22Rv1 (cell line): ENCODE results near the gene CARD11.

Experiments
- H3K27ac ChIP-seq: fragments of 450-650 bp; 2 replicates; pipeline ENCODE4 v1.5.1; 2017
- CTCF ChIP-seq: fragments of 450-650 bp; IDR thresholded peaks from 2 replicates; pipeline ENCODE4 v1.5.1; 2017; ENCODE audit warnings: mild to moderate bottlenecking
- ZFX ChIP-seq: fragments of 450-650 bp; IDR thresholded peaks from 2 replicates; pipeline ENCODE4 v1.6.1; 2017; ENCODE audit warnings: antibody characterized with exemption, borderline replicate concordance

Gene CARD11

DNA sequence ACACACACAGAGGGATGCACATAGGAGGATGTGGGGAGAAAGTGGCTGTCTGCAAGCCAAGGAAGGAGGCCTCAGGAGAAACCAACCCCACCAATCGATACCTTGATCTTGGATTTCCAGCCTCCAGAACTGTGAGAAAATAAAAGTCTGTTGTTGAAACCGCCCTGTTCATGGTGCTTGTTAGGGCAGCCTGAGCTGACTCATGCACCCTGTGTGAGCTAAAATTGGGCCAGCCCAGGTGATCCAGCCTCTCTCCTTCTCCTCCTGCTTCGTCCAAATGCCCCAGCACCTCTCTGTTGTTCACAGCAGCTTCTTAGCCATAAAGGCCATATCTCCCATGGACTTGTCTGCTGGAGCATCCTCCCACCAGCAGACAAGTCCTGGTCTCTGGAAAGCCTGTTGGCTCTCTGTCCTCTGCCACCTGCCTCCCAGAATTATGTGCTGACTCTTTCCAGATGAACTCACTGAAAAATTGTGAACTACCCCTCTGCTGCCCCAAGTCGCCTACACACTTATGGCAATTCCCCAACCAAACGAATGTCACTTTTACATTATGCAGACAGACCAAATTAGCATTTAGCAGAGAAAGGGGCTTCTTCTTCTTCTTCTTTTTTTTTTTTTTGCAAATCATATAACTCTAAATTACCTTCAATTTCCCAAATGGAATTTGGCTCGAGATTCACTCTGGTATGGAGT is 30.2 kb upstream of the CARD11 start:
- no peak overlapping the region for H3K27ac ChIP-seq
- TF ChIP-seq ZFX (no peak), CTCF (no peak)

DNA sequence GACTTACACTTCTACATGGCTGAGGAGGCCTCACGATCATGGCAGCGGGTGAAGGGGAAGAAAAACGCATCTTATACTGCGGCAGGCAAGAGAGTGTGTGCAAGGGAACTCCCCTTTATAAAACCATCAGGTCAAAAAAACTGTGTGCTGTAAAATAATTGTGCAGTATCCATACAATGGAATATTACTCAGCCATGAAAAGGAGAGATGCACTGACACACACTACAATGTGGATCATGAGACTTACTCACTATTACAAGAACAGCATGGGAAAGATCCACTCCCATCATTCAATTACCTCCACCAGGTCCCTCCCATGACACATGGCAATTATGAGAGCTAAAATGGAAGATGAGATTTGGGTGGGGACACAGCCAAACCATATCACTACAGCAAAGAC is 27.2 kb upstream of the CARD11 start:
- TF ChIP-seq CTCF (no peak), ZFX (no peak)
- no peak overlapping the region for H3K27ac ChIP-seq

DNA sequence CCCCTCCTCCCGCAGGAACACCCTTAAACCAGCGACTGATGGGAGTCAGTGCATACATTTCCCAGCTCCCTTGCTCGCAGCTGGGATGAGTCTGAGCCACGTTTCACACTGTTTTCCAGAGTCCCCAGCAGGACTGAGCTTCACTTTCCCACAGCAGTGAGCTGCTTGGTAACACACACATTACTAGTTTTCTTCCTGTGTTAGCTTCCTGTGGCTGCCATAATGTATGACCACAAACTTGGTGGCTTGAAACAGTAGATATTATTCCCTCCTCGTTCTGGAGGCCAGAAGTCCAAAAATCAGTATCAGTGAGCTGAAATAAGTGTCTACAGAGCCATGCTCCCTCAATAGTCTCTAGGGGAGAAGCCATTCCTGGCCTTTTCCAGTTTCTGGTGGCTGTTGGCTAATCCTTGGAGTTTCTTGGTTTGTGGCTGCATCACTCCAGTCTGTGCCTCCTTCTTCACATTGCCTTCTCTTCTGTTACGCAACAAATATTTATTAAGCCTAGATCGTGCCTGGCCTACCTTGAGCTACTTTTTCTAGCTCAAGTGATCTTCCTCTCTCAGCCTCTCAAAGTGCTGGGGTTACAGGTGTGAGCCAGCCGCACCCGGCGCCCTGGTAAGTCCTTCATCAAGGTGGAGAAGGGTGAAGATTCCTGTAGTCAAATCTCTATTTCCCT is 26.2 kb upstream of the CARD11 start:
- no peak overlapping the region for H3K27ac ChIP-seq
- TF ChIP-seq CTCF: no peak
- no peak for TF ChIP-seq ZFX

GRCh38 chr7:3068530-3068929 is 24.9 kb upstream of the CARD11 start:
- no peak overlapping the region for H3K27ac ChIP-seq
- TF ChIP-seq CTCF (no peak), ZFX (no peak)

DNA sequence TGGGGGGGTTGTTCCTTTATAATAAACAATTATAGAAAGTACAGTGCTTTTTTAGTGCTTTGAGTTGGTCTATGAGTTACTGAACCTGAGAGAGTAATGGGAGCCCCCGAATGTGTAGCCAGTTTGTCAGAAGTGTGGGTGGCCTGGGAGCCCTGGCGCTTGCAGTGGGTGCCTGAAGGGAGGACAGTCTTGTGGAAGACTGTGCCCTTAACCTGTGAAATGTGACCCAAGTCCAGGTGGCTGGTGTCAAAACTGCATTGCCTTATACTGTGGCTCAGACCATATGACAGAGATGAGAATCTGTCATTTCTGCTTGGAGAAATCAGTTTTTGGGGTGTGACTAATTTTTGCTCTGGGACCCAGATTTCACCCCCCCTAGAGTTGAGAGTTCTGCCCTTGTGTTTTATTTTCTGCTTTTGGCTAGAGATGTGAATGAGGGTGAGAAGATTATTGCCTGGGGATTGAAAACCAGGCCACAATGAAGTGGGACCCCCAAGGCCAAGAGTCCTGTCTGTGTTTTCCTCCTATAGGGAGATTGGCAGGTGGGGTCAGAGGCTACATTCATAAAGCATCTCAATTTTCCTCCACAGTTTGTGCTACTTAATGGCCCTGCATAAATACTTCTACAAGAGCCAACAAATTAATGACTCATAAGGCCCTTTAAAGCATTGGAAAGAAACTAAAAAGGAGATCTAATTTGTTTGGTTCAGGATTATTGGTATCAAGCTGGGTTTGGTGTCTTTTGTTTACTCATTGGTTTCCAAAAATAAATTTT is 24.1 kb upstream of the CARD11 start:
- H3K27ac ChIP-seq: no peak overlapping the region
- TF ChIP-seq ZFX (no peak), CTCF (no peak)

DNA sequence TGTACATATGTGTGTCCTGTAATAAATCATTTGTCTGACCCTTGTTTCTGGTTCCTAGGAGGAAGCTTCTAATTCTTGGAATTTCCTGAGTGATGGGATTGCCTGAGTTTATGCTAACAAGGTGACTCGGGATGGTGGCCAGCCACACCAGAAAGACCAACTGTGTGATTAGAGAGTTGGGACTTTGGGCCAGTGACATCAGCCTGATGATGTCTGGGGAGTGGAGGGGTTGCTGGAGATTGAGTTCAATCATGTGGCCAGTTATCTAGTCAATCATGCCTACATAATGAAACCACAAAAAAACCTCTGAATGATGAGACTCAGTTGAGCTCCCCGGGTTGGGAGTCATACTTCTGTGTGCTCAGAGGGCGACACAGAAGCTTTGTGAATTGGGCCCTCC is 23.5 kb upstream of the CARD11 start:
- TF ChIP-seq ZFX: no peak
- no peak for TF ChIP-seq CTCF
- no peak overlapping the region for H3K27ac ChIP-seq

DNA sequence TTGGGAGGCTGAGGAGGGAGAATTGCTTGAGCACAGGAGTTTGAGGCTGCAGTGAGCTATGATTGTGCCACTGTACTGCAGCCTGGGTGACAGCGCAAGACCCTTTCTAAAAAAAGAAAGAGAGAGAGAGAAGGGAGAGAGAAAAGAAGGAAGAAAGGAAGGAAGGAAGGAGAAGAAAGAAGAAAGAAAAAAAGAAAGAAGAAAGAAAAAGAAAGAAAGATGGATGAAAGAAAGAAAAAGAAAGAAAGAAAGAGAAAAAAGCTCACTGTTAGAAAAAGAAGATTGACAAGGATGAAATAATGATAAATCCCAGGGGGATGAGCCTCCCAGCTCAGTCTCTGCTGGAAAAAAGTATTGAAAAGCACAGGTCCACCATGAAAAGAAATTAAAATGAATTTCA is 22.8 kb upstream of the CARD11 start:
- TF ChIP-seq ZFX: no peak
- no peak for TF ChIP-seq CTCF
- no peak overlapping the region for H3K27ac ChIP-seq
